GM18502 (cell line): ENCODE data around the gene EXD2.
"Not testable (repeated sequence)": the region's sequence is repeated elsewhere in the genome, so short reads cannot be mapped to it uniquely, and the experiment has no call there.

Experiments
- ATAC-seq: cut with Tn5 transposase; IDR thresholded peaks from one replicate; pipeline ENCODE4 v1.9.1; 2021; ENCODE audit warnings: mild to moderate bottlenecking; ENCODE audit not compliant: unreplicated experiment, poor library complexity

EXD2 gene

DNA sequence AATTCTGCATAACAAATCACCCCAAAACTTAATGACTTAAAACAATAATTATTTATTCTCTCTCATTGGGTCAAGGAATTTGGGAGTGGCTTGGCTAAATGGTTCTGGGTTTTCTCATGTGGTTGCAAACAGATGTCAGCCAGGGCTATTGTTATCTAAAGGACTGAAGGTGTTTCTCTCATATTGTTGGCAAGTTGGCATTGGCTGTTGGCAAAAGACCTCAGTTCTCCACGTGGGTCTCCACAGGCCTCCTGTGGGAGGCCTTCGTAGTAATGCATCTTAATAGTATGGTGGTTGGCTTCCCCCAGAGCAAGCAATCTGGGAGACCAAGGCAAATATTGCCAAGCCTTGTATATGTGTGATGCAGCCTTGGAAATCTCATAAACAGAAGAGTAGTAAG, 83.0 kb downstream of the EXD2 start:
- no peak for ATAC-seq

DNA sequence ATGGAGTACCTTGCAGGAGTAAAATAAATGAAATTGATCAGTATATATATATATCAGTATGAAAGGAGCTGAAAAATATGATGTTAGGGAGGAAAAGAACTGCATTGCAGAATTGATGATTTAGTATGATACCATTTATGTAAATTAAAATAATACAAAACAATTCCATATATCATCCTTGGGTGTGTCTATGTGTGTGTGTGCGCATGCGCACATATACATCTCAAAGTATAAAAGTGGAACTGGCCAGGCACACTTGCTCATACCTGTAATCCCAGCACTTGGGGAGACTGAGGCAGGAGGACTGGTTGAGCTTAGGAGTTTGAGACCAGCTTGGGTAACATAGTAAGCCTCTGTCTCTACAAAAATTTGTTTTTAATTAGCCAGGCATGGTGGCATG, 84.0 kb downstream of the EXD2 start:
- ATAC-seq, result no peak

DNA sequence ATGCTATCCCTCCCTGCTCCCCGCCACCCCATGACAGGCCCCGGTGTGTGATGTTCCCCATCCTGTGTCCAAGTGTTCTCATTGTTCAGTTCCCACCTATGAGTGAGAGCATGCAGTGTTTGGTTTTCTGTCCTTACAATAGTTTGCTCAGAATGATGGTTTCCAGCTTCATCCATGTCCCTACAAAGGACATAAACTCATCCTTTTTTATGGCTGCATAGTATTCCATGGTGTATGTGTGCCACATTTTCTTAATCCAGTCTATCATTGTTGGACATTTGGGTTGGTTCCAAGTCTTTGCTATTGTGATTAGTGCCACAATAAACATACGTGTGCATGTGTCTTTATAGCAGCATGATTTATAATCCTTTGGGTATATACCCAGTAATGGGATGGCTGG, 86.1 kb downstream of the EXD2 start:
- ATAC-seq, result not testable (repeated sequence)

DNA sequence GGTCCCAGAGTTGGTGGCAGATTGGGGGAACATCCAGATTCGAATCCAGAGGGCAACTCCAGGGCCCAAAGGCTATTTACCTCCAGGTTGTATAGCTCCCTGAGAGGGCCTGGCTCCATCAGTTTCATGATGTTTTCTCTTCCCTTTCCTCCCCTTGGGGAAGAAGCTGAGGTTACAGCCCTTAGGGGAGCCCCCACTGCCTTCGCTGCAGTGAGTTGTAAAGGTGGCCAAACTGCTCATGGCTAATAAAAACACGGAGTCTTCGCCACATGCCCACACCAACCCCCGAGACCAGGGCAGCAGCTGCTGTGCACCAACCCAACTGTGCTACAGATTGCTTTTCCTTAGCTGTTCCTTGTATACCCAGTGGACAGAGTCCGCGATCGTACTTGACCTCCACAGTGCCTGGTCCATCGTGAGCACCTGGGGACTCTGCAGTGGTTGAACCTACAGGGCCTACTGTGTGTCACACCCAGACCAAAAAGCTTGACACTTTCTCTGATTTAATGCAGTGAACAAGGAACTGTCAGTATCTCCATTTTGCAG, 89.5 kb downstream of the EXD2 start:
- ATAC-seq, result no peak

DNA sequence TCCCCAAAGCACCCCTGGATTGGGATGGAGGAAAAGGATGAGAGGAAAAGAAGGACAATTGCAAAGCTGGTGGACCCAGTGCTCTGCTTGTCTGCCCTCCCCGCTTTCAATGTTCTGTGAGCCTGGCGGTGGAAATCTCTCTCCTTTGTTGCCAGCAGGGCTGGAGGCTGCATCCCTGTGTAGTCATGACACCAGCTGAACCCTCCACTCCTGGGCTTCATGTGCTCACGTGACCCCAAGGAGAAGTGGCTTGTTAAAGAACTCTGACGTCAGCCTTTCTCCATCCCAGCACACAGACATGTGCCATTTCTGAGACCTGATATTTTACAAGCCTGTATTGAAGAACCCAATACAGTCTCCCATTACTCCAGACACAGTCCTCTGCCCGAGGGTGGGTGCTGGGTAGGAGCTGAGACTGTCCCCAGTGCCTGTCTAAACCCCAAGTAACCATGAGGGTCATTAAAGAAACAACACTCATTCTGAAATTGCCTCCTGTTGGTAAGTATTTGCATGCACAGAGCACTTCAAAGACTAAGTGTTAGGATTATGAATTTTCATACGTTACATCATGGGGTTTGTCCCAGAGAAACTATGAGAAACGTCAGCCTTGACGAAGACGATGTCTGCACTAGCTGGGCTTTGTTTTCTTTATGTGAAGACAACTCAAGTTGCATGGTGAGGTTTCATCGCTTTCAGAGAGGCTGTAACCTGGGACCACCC, 90.3 kb downstream of the EXD2 start:
- peak; percentile 60 for ATAC-seq

DNA sequence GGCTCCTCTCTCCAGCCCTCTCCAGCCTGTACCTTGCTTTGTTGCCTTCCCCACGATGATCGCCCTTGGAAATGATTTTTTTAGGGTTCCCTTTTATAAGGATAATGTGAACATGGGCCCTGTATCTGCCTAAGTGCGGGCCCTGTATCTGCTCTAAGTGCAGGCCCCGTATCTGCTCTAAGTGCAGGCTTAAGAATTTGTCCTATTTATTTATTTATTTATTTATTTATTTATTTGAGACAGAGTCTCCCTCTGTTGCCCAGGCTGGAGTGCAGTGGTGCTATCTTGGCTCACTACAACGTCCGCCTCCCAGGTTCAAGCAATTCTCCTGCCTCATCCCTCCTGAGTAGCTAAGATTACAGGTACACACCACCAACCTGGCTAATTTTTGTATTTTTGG, 91.2 kb downstream of the EXD2 start:
- no peak for ATAC-seq

DNA sequence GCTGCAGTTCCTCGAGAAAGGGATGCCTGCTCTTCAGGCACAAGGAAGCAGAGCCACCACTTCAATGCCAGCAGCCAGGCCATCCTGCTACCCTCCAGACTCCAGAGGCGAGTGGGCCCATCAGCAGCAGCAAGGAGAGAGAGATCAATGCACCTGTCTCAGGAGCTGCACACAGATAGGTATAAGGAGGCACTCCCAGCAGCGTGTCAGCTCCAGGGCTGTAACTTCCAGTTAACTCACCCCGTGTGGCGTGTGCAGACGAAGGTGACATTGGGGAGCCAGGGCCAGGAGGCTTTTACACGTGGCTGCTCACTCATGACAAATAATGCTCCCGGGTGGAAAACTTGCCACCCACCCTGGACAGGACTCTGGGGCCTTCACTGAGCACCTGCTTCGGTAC, 92.9 kb downstream of the EXD2 start:
- no peak for ATAC-seq

DNA sequence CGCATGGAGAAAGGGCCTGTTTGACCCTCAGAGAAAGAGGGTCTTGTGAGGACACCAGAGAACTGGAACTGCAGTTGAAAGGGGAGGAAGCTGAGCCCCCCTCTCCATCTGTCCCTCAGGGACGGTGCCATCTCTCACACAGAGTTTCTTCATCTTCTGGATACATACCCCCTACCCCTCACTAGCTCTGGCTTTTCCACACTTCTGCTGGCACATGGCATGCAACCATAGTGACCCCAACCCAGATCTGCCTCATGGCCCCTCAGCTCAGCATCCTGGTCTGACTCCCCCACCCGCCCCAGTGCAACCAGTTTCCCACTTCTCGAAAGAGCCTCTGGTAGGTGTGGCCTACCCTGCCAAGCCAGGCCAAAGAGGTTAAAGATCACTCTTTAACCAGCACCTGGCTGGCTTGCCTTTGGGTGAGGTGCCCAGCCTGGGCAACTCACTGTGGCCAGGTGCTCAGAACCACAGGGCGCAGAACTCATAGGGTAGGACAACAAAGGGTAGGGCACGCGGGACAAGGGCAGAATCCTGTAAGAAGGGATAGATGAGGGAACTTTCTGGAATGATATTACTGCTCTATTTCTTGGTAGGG, 94.5 kb downstream of the EXD2 start:
- ATAC-seq, result no peak

DNA sequence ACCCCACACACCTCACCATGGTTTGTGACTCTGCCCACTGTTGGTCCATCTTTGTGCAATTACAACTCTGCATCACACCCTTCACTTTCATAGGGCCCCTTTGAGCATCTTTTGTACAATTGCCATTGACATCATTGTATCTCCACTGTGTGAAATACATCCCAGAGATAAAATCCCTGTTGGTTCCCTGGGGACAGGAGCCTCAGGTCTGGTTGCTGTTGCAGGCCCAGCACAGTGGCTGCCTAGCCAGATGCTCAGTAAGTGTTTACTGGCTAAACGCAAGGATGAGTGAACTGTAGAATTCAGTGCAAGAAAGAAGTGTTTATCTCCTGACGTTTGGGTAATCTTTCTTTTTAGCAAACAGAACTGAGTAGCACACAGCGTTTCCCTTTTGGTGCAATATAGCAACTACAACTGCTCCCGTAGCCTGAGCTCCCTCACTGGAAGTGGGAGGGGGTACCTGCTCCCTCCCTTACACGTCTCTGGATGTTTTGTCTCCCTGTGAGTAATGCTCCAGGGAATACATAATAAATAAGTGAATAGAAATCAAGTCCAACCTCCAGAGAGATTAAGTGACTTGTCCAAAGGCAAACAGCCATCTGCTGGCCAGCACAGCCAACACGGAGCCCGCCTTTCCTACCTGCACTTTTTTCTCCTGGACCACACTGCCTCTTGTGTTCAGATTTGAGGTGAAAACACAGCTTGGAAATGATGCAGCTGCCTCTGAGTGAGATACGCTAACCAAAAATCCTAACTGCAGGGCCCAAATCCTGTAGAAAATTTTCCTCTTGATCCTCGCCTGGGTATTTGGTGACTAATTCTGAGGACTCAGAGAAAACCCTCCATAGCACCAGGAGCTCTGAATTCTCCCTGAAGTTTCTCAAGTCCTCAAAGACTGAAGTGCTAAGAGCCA, 96.1 kb downstream of the EXD2 start:
- no peak for ATAC-seq

DNA sequence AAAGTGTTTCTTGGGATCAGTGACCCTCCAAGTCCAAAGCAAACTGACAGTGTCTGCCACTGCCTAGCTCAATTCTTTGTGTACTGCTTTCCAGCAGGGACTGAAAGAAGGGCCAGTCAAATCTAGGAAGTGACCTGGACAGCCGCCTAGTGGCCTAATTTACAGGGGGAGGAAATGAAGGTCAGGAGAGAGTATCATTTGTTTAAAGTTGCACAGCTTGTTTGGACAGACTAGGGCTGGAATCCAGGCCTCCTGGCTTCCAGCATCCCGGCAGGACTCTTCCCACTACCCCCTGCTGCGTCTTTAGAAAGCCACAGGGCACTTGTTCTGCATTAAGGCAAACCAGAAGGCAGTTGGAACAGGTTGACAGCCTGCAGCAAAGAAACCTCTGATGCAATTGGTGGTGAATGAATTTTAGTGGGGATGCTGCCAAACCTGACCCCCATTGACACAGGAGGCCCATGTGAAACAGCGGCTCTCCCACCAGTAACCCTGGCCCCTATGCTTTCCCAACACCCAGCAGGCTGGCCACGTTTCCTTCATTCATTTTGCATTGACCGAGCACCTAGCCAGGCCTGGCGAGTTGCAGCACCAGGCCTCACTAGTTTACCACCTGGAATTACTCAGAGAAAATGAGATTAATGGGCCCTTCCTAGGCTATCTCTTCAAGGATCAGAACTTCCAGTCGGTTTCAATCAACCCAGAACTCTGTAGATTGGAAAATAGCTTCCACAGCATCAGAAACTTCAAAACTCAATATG, 96.9 kb downstream of the EXD2 start:
- ATAC-seq, result no peak

DNA sequence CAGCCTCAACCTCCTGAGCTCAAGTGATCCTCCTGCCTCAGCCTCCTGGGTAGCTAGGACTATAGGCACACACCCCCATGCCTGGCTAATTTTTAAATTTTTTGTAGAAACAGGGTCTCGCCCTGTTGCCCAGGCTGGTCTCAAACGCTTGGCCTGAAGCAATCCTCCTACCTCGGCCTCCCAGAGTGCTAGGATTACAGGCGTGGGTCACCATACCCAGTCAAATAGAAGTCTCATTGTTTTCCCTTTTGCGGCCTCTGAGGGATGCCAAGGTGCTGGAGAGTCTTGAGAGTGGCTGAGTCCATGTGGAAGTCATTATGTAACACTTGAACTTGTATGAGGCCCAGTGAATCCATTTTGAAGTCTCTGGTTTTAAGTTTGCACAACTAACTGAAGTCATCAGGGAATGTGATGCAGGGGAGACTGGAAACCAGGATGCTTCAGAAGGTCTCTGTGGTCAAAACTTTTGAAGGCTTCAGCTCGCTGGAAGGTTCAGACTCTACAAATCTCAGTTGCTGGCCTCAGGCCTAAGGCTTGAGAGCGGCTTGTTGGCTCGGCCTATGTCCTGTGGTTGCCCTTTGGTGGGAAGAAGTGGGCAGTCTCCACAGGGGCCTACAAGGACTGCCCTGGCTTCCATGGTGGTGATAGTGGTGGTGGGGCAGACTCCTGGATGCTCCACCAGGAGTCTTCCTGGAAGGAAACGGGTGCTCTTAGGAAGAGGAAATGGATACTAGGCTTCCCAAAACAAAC, 97.8 kb downstream of the EXD2 start:
- no peak for ATAC-seq

DNA sequence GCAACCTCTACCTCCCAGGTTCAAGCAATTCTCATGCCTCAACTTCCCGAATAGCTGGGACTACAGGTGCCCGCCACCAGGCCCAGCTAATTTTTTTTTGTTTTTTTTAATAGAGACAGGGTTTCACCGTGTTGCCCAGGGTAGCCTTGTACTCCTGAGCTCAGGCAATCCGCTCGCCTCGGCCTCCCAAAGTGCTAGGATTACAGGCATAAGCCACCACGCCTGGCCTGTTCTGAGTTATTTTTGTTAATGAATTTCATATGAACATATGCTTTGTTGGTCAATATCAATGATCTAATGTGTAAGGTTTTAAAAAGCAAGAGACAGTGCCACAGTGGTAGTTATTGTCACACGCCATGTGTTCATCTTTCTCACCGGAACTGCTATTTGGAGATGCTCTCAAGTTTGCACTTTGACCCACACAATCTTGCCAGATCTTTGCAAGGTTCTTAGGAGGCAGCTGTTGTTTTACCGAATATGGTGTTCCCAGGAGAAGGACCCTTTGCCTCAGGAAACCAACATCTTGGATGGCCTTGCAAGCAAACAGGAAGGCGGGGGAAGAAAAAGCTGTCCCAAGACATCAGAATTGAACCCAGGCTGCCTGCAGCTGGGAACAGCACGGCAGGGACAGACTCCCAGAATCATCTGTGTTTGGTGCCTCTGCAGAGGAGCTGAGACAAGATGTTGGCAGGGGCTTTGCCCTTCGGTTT, 98.7 kb downstream of the EXD2 start:
- ATAC-seq, result no peak

DNA sequence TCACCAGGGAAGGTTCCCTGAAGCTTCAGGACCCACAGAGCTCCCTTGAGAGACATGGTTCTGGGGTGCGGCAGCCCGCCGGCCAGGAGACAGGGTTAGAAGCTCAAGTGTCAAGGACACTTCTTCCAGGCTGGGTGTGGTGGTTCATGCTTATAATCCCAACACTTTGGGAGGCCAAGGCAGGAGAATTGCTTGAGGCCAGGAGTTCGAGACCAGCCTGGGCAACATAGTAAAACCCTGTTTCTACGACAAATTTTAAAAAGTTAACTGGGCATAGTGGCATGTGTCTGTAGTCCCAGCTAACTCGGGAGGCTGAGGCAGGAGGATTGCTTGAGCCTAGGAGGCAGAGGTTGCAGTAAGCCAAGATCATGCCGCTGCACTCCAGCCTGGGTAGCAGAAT, 99.6 kb downstream of the EXD2 start:
- not testable (repeated sequence) for ATAC-seq

DNA sequence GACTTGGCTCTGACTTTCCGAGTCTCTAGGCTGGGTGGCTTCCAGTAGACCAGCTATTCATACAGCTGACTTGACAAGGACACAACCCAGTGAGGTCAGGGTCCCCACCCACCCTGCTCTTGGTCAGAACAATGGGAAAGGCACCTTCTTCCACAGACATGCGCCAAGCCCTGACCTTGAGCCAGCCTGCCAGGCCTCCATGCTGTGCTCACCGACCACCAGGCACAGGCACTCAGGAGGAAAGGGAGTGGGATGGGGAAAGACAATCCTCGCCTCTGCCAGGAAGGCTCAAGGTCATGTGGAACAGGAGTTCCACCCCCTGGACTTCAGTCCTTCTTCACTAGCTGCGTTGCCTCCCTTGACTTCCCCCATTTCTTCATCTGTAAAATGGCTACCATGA, 100.1 kb downstream of the EXD2 start:
- no peak for ATAC-seq

DNA sequence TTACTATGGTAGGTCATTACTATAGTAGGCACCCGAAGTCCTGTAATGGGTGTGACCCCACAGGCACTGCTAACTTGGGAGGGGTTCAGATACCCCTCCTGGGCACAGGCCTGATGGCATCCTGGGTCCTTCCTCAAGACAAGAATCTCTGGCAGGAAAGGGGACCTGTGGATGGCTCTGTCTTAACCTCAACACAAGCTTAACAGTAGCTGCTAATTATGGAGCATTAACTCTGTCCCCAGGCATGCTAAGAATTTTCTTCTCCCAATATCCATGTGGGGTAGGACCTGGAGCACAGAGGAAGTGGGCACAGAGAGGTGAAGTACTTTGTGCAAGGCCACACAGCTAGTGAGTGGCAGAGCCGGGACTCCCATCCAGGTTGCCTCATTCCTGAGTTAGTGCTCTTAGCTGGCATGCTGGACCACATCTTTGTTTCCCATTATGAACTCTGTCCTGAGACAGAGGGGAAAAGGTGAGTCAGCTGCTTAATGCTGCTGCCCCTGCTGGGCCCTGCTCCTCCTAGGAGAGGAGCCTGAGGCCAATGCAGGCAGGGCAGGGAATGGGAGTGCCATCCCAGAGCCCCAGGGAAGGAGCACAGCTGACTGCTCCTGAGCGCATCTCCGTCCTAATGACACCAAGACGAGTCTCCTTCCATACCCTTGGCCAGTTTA, 100.7 kb downstream of the EXD2 start:
- ATAC-seq, result no peak
